ENCODE results near the gene PTN. TPM values are rescaled to one million over a fixed set of nuclear protein-coding genes. Genes with fewer than 3 reads are reported as not detected.

The PTN gene
- total RNA-seq, 1 donor from 2014 or later: 3.1 TPM

GRCh38 chr7:137254766-137255165 is 88.8 kb downstream of the PTN start:
- DNase-seq (ENCODE audit: low spot score, unreplicated experiment): no peak
- no peaks in the 10 kb centered on the region for H3K36me3 Mint-ChIP-seq (ENCODE audit: insufficient read depth)
- H3K27me3 Mint-ChIP-seq: no peaks in the 10 kb centered on the region
- TF ChIP-seq, protein P1, sequence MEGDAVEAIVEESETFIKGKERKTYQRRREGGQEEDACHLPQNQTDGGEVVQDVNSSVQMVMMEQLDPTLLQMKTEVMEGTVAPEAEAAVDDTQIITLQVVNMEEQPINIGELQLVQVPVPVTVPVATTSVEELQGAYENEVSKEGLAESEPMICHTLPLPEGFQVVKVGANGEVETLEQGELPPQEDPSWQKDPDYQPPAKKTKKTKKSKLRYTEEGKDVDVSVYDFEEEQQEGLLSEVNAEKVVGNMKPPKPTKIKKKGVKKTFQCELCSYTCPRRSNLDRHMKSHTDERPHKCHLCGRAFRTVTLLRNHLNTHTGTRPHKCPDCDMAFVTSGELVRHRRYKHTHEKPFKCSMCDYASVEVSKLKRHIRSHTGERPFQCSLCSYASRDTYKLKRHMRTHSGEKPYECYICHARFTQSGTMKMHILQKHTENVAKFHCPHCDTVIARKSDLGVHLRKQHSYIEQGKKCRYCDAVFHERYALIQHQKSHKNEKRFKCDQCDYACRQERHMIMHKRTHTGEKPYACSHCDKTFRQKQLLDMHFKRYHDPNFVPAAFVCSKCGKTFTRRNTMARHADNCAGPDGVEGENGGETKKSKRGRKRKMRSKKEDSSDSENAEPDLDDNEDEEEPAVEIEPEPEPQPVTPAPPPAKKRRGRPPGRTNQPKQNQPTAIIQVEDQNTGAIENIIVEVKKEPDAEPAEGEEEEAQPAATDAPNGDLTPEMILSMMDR (IDR thresholded peaks at IDR 0.05; ENCODE audit: unreplicated experiment): no peak
- no peaks in the 10 kb centered on the region for H3K4me1 Mint-ChIP-seq (ENCODE audit: low read depth)
- no peak overlapping the region for H3K4me3 Mint-ChIP-seq (ENCODE audit: low read depth)
- H3K27ac Mint-ChIP-seq: no peak overlapping the region
- no peaks in the 10 kb centered on the region for H3K9me3 Mint-ChIP-seq (ENCODE audit: low read depth)

DNA sequence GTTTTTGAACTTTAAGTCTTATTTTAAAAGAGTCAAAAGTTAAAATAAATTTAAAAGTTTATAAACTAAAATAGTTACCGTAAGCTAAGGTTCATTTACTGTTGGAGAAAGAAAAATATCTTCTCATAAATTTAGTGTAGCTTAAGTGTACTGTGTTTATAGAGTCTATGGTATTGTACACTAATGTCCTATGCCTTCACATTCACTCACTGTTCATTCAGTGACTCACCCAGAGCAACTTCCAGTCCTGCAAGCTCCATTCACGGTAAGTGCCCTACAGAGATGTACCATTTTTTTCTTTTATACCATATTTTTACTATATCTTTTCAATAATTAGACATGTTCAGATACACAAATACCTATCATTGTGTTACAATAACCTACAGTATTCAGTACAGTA is 97.6 kb downstream of the PTN start:
- H3K4me1 Mint-ChIP-seq (ENCODE audit: low read depth): no peaks in the 10 kb centered on the region
- no peaks in the 10 kb centered on the region for H3K36me3 Mint-ChIP-seq (ENCODE audit: insufficient read depth)

DNA sequence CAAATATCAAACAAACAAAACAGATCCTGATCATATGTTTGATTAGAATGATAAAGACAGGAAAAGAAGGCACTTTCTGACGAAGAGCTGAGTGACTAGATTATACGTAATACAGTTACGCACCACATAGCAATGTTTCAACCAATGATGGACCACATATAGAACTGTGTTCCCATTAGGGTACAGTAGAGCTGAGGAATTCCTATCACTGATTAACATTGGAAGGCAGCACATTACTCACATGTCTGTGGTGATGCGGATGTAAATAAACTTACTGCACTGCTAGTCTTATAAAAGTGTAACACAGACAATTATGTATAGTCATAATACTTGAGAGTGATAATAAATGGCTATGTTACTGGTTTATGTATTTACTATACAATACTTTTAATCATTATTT is 98.3 kb downstream of the PTN start:
- Mint-ChIP-seq H3K27me3 (no peaks in the 10 kb centered on the region), H3K27ac (no peak overlapping the region), H3K4me1 (ENCODE audit: low read depth) (no peaks in the 10 kb centered on the region), H3K4me3 (ENCODE audit: low read depth) (no peak overlapping the region), H3K9me3 (ENCODE audit: low read depth) (no peaks in the 10 kb centered on the region), H3K36me3 (ENCODE audit: insufficient read depth) (no peaks in the 10 kb centered on the region)
- DNase-seq (ENCODE audit: low spot score, unreplicated experiment): no peak
- TF ChIP-seq, protein P1 (IDR thresholded peaks at IDR 0.05; ENCODE audit: unreplicated experiment): no peak

More for the DNA sequence above, 97.6 kb downstream of the PTN start:
- Mint-ChIP-seq H3K9me3 (ENCODE audit: low read depth) (no peaks in the 10 kb centered on the region), H3K4me3 (ENCODE audit: low read depth) (no peak overlapping the region), H3K27me3 (no peaks in the 10 kb centered on the region), H3K27ac (no peak overlapping the region)
- TF ChIP-seq, protein P1 (IDR thresholded peaks at IDR 0.05; ENCODE audit: unreplicated experiment): no peak
- DNase-seq (ENCODE audit: low spot score, unreplicated experiment): no peak

GRCh38 chr7:137243741-137244140 is 99.8 kb downstream of the PTN start:
- H3K4me3 Mint-ChIP-seq (ENCODE audit: low read depth): no peak overlapping the region
- H3K9me3 Mint-ChIP-seq (ENCODE audit: low read depth): no peaks in the 10 kb centered on the region
- no peak for DNase-seq (ENCODE audit: low spot score, unreplicated experiment)
- no peaks in the 10 kb centered on the region for H3K36me3 Mint-ChIP-seq (ENCODE audit: insufficient read depth)
- no peak overlapping the region for H3K27ac Mint-ChIP-seq
- TF ChIP-seq, protein P1 (IDR thresholded peaks at IDR 0.05; ENCODE audit: unreplicated experiment): no peak
- H3K27me3 Mint-ChIP-seq: no peaks in the 10 kb centered on the region
- H3K4me1 Mint-ChIP-seq (ENCODE audit: low read depth): no peaks in the 10 kb centered on the region

DNA sequence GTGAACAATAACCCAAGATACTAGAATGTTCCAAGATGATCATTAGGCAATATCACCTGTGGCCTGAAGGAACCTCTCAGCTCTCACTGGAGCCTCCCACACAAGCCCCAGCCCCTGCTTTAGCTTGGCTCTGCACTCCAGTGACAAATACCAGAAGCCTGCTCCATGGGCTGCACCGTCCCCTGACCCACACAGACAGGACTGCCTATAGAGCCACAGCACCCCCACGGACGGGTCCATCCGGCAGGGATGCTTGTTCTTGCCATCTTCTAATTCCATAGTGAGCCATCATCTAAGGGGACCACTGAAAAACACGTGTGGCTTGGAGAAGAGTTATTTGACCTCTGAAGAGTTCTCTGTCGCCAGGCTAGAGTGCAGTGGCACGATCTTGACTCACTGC is 100.9 kb downstream of the PTN start:
- no peaks in the 10 kb centered on the region for H3K27me3 Mint-ChIP-seq

More for the DNA sequence above, 100.9 kb downstream of the PTN start:
- Mint-ChIP-seq H3K36me3 (ENCODE audit: insufficient read depth) (no peaks in the 10 kb centered on the region), H3K27ac (no peak overlapping the region), H3K4me3 (ENCODE audit: low read depth) (no peak overlapping the region), H3K4me1 (ENCODE audit: low read depth) (no peaks in the 10 kb centered on the region), H3K9me3 (ENCODE audit: low read depth) (no peaks in the 10 kb centered on the region)
- no peak for DNase-seq (ENCODE audit: low spot score, unreplicated experiment)
- TF ChIP-seq, protein P1 (IDR thresholded peaks at IDR 0.05; ENCODE audit: unreplicated experiment): no peak
